Thoracic aorta (tissue), 2 donors: ENCODE results near the gene HPCAL1. TPM values are rescaled to one million over a fixed set of nuclear protein-coding genes. Genes with fewer than 3 reads are reported as not detected.

Source experiments
- ATAC-seq: fragments of 150-250 bp; one replicate; pipeline ENCODE4 v1.8.0; 2017; ENCODE audit warnings: low read depth; ENCODE audit not compliant: insufficient number of reproducible peaks, low FRiP score
- DNase-seq: peaks from one replicate; pipeline ENCODE4 v3.0.0-alpha.2; 2020; ENCODE audit warnings: low spot score
- H3K27ac ChIP-seq, 2 donors: fragments of 200-600 bp; sonication (generic); 1 replicate in 1 of 2; 2 replicates in 1 of 2; pipeline ENCODE4 v1.5.1; 2016; ENCODE audit warnings: mild to moderate bottlenecking in 2 of 2, moderate library complexity in 2 of 2
- H3K27me3 ChIP-seq: fragments of 200-600 bp; sonication (generic); replicated peaks from 2 replicates; pipeline ENCODE4 v1.6.0; 2016; ENCODE audit warnings: mild to moderate bottlenecking; ENCODE audit not compliant: insufficient read depth
- H3K36me3 ChIP-seq: fragments of 200-600 bp; sonication (generic); one replicate; pipeline ENCODE4 v1.5.1; 2016
- H3K4me1 ChIP-seq, 2 donors: fragments of 200-600 bp; sonication (generic); 1 replicate in 1 of 2; 2 replicates in 1 of 2; pipeline versions ENCODE4 v1.5.1 to v1.6.0; 2016; ENCODE audit warnings: low read depth in 2 of 2, mild to moderate bottlenecking in 1 of 2; ENCODE audit not compliant: control insufficient read depth in 1 of 2
- H3K4me3 ChIP-seq: fragments of 200-600 bp; sonication (generic); 2 replicates; pipeline ENCODE4 v1.5.1; 2016; ENCODE audit warnings: mild to moderate bottlenecking
- H3K9me3 ChIP-seq: fragments of 200-600 bp; sonication (generic); 2 replicates; pipeline ENCODE4 v1.5.1; 2016
- total RNA-seq, 2 donors: library from RNA; depleted of rRNA; stranded (reverse); fragments of >200 nt; gene quantifications; one replicate each; pipeline versions ENCODE4 v1.1.0 to v1.2.3, GENCODE V29; 2016
- TF ChIP-seq, protein P1 (sequence below): fragments of 200-600 bp; sonication (generic); IDR thresholded peaks from one replicate; pipeline ENCODE4 v1.5.1; 2019; ENCODE audit warnings: antibody characterized with exemption

The HPCAL1 gene
- total RNA-seq, 2 donors from 2014 or later: 34.6 to 50.2 TPM

DNA sequence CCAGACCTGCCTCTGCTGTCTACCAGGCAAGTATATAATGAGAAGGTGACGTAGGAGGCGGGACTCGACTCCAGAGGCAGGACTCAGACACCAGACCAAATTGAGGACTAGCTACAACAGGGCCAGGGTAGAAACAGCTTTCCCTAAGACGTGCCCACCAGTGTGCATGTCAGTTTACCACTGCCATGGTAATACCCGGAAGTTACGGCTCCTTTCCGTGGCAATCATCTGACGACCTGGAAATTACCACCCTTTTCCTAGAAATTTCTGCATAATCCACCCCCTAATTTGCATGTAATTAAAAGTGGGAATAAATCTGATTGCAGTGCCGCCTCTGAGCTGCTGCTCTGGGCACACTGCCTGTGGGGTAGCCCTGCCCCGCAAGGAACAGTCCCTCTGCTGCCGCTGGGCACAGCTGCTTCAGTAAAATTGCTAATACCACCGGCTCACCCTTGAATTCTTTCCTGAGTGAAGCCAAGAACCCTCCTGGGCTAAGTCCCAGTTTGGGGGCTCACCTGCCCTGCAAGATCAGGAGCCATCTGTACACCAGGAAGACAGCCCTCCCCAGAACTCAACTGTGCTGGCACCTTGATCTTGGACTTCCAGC, 86.4 kb downstream of the HPCAL1 start:
- no peaks in the 10 kb centered on the region for H3K9me3 ChIP-seq
- ATAC-seq: no peak
- H3K27ac ChIP-seq: no peak overlapping the region
- H3K36me3 ChIP-seq: no peaks in the 10 kb centered on the region
- TF ChIP-seq, protein P1, sequence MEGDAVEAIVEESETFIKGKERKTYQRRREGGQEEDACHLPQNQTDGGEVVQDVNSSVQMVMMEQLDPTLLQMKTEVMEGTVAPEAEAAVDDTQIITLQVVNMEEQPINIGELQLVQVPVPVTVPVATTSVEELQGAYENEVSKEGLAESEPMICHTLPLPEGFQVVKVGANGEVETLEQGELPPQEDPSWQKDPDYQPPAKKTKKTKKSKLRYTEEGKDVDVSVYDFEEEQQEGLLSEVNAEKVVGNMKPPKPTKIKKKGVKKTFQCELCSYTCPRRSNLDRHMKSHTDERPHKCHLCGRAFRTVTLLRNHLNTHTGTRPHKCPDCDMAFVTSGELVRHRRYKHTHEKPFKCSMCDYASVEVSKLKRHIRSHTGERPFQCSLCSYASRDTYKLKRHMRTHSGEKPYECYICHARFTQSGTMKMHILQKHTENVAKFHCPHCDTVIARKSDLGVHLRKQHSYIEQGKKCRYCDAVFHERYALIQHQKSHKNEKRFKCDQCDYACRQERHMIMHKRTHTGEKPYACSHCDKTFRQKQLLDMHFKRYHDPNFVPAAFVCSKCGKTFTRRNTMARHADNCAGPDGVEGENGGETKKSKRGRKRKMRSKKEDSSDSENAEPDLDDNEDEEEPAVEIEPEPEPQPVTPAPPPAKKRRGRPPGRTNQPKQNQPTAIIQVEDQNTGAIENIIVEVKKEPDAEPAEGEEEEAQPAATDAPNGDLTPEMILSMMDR: no peak
- no peak overlapping the region for H3K4me3 ChIP-seq
- DNase-seq: no peak
- no peaks in the 10 kb centered on the region for H3K27me3 ChIP-seq
- H3K4me1 ChIP-seq: peaks cover 0 to 17% of the 10 kb centered on the region in 2 donors

DNA sequence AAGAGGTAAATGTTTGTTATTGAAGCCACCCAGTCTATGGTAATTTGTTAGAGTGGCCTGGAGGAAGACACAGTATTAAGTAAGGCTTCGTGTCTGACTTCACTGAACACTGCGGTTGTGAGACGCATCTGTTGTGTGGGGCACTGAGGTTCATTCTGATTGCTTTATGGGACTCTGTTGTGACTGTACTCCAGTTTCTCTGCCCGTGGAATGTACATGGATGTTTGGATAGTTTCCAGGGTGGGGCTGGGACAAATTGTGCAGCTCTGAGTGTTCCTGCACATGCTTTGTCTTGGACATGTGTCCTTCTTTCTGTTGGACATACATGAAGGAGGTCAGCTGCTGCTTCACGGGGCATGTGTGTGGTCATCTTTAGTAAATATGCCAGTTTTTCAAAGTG, 86.9 kb downstream of the HPCAL1 start:
- DNase-seq (no peak), ATAC-seq (no peak)
- Histone ChIP-seq H3K4me1 (peaks cover 0 to 17% of the 10 kb centered on the region in 2 donors), H3K9me3 (no peaks in the 10 kb centered on the region), H3K4me3 (no peak overlapping the region), H3K27ac (no peak overlapping the region), H3K27me3 (no peaks in the 10 kb centered on the region), H3K36me3 (no peaks in the 10 kb centered on the region)
- TF ChIP-seq, protein P1: no peak

DNA sequence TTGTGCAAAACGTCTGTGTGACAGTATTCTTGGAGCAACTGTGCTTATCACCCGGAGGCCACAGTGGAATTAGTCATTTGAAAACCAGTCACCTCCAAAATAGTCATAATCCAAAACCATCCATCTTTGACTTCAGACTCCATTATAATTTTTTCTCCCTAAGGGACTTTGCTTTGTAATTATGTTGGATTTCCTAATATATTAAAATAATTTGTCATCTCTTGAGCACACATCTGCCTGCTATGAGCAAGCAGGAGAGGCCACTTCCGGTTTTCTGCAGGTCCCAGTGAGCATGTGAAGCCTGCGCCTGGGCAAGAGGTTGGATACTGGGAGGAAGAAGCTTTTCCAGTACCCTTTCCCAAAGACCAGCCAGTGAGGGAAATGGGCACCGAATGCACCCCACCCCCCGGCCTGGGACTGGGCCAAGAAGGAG, 87.7 kb downstream of the HPCAL1 start:
- H3K27ac ChIP-seq: no peak overlapping the region
- ATAC-seq (no peak), DNase-seq (no peak)

DNA sequence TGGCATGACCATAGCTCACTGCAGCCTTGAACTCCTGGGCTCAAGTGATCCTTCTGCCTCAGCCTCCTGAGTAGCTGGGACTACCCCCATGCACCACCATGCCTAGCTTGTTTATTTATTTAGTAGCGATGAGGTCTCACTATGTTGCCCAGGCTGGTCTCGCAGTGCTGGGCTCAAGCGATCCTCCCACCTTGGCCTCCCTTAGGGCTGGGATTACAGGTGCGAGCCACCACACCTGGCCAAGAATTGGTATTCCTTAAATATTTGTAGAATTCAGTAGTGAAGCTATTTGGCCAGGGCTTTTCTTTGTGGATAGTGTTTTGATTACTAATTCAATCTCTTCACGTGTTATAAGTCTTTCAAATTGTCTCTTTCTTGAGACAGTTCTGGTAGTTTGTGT, 89.4 kb downstream of the HPCAL1 start:
- H3K4me3 ChIP-seq: no peak overlapping the region
- no peaks in the 10 kb centered on the region for H3K9me3 ChIP-seq
- no peak overlapping the region for H3K27ac ChIP-seq
- H3K36me3 ChIP-seq: no peaks in the 10 kb centered on the region
- H3K27me3 ChIP-seq: no peaks in the 10 kb centered on the region
- TF ChIP-seq, protein P1: no peak
- no peak for ATAC-seq
- DNase-seq: no peak
- peaks cover 0 to 17% of the 10 kb centered on the region in 2 donors for H3K4me1 ChIP-seq

More for the DNA sequence above, 87.7 kb downstream of the HPCAL1 start:
- H3K4me3 ChIP-seq: no peak overlapping the region
- no peaks in the 10 kb centered on the region for H3K36me3 ChIP-seq
- TF ChIP-seq, protein P1: no peak
- peaks cover 0 to 17% of the 10 kb centered on the region in 2 donors for H3K4me1 ChIP-seq
- no peaks in the 10 kb centered on the region for H3K27me3 ChIP-seq
- no peaks in the 10 kb centered on the region for H3K9me3 ChIP-seq

DNA sequence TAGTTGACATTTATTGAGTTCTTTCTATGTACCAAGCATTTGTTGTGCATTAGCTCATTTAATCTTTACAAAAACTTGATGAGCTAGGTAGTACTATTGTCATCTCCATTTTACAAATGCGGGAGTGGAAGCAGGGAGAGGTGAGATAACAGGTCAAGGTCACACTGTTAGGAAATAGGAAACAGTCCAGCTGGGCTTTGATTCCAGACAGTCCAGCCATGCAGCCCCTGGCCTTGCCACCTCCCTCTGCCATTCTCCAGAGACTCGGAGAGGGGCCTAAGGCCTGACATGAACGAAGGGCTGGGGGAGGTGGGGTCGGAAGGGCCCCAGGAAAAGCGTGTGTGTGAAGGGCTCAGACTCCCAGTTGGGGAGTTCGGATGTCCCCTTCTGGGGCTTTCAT, 89.8 kb downstream of the HPCAL1 start:
- H3K4me1 ChIP-seq: peaks cover 0 to 17% of the 10 kb centered on the region in 2 donors
- H3K4me3 ChIP-seq: no peak overlapping the region
- H3K27me3 ChIP-seq: no peaks in the 10 kb centered on the region
- no peak overlapping the region for H3K27ac ChIP-seq
- ATAC-seq (no peak), DNase-seq (no peak)
- TF ChIP-seq, protein P1: no peak
- no peaks in the 10 kb centered on the region for H3K9me3 ChIP-seq
- H3K36me3 ChIP-seq: no peaks in the 10 kb centered on the region
